LHCN-M2 (cell line): Measurements from ENCODE around the gene IRF2BP1. TPM values are rescaled to one million over a fixed set of nuclear protein-coding genes. Genes with fewer than 3 reads are reported as not detected.
"Not testable (repeated sequence)": the region's sequence is repeated elsewhere in the genome, so short reads cannot be mapped to it uniquely, and the experiment has no call there.

Source experiments
- DNase-seq: peaks from one replicate; pipeline ENCODE4 v3.0.0-alpha.2; 2012; ENCODE audit warnings: low read depth
- total RNA-seq: library from RNA; depleted of rRNA; stranded (reverse); fragments of >200 nt; gene quantifications from 2 replicates; pipeline ENCODE4 v1.2.3, GENCODE V29; 2014

The IRF2BP1 gene
- total RNA-seq, 1 experiment from 2014 or later, result 40.1 TPM

- peak; percentile 58 for DNase-seq
Measured at GRCh38 chr19:45882652-45883585, 3.0 kb downstream of the IRF2BP1 start.

GRCh38 chr19:45881909-45882528 lies 3.9 kb downstream of the IRF2BP1 start:
- DNase-seq, result no peak

- no peak for DNase-seq
Measured at GRCh38 chr19:45881082-45881908, 4.6 kb downstream of the IRF2BP1 start.

- DNase-seq, result no peak
Measured at GRCh38 chr19:45879971-45880370, 6.0 kb downstream of the IRF2BP1 start.

- no peak for DNase-seq
Measured at GRCh38 chr19:45879055-45879454, 6.9 kb downstream of the IRF2BP1 start.

GRCh38 chr19:45878043-45878794 lies 7.7 kb downstream of the IRF2BP1 start:
- DNase-seq, result no peak

- no peak for DNase-seq
Measured at GRCh38 chr19:45876411-45877197, 9.3 kb downstream of the IRF2BP1 start.

GRCh38 chr19:45876161-45876410 lies 9.9 kb downstream of the IRF2BP1 start:
- no peak for DNase-seq

GRCh38 chr19:45874620-45874966 lies 11.3 kb downstream of the IRF2BP1 start:
- no peak for DNase-seq

- no peak for DNase-seq
Measured at GRCh38 chr19:45873219-45873772, 12.6 kb downstream of the IRF2BP1 start.

- no peak for DNase-seq
Measured at GRCh38 chr19:45872095-45872919, 13.6 kb downstream of the IRF2BP1 start.

GRCh38 chr19:45870798-45871197 lies 15.1 kb downstream of the IRF2BP1 start:
- no peak for DNase-seq

- not testable (repeated sequence) for DNase-seq
Measured at GRCh38 chr19:45867241-45867640, 18.7 kb downstream of the IRF2BP1 start.

- DNase-seq, result no peak
Measured at GRCh38 chr19:45866400-45867176, 19.4 kb downstream of the IRF2BP1 start.

GRCh38 chr19:45865269-45865948 lies 20.5 kb downstream of the IRF2BP1 start:
- no peak for DNase-seq

- DNase-seq, result no peak
Measured at GRCh38 chr19:45864629-45865082, 21.3 kb downstream of the IRF2BP1 start.

GRCh38 chr19:45863840-45864628 lies 21.9 kb downstream of the IRF2BP1 start, which contains the start of gene FOXA3:
FOXA3 (plus strand) TSS chr19:45864326; CDS start chr19:45864457, 131 bp downstream.
- peak; percentile 63 for DNase-seq
